Neural crest cell (in vitro differentiated cells): Measurements from ENCODE around the gene SDK1. TPM values are rescaled to one million over a fixed set of nuclear protein-coding genes. Genes with fewer than 3 reads are reported as not detected.

Experiments
- DNase-seq: peaks from one replicate; pipeline ENCODE4 v3.0.0; 2021; ENCODE audit warnings: low read depth, mixed read lengths, low spot score
- H3K27ac Mint-ChIP-seq: one replicate; pipeline ENCODE4 v1.8.0; 2021; ENCODE audit warnings: mild to moderate bottlenecking, mixed read lengths; ENCODE audit not compliant: unreplicated experiment
- H3K27me3 Mint-ChIP-seq: 2 replicates; pipeline ENCODE4 v1.8.0; 2021; ENCODE audit warnings: low read depth, mild to moderate bottlenecking, mixed read lengths
- H3K36me3 Mint-ChIP-seq: 2 replicates; pipeline ENCODE4 v1.8.0; 2021; ENCODE audit warnings: low read depth, mild to moderate bottlenecking, mixed read lengths
- H3K4me1 Mint-ChIP-seq: 2 replicates; pipeline ENCODE4 v1.8.0; 2021; ENCODE audit warnings: mixed read lengths
- H3K4me3 Mint-ChIP-seq: one replicate; pipeline ENCODE4 v1.8.0; 2021; ENCODE audit warnings: mild to moderate bottlenecking, mixed read lengths
- H3K9me3 Mint-ChIP-seq: 2 replicates; pipeline ENCODE4 v1.8.0; 2021; ENCODE audit warnings: mixed read lengths
- CTCF ChIP-seq: fragments of 200-600 bp; sonication (generic); conservative IDR thresholded peaks from 2 replicates; pipeline ENCODE4 v1.5.0; 2021; ENCODE audit warnings: antibody characterized with exemption, mild to moderate bottlenecking
- total RNA-seq: library from RNA; stranded (reverse); gene quantifications from 2 replicates; pipeline ENCODE4 v1.2.1, GENCODE V29; 2021

Gene SDK1
- total RNA-seq, 1 donor from 2014 or later = 11.6 TPM

- Mint-ChIP-seq H3K27me3 (no peaks in the 10 kb centered on the region), H3K4me3 (no peak overlapping the region), H3K4me1 (no peaks in the 10 kb centered on the region), H3K9me3 (no peaks in the 10 kb centered on the region), H3K27ac (no peak overlapping the region), H3K36me3 (peaks cover 3% of the 10 kb centered on the region)
- no peak for TF ChIP-seq CTCF
- DNase-seq = no peak
Measured at GRCh38 chr7:4066206-4066605, 765.2 kb downstream of the SDK1 start.

GRCh38 chr7:4066626-4067475 lies 765.8 kb downstream of the SDK1 start:
- no peak for DNase-seq
- H3K4me3 Mint-ChIP-seq = no peak overlapping the region

GRCh38 chr7:4067476-4067760 lies 766.4 kb downstream of the SDK1 start:
- Mint-ChIP-seq H3K9me3 (no peaks in the 10 kb centered on the region), H3K36me3 (peaks cover 3% of the 10 kb centered on the region), H3K27ac (peak overlapping the region; percentile 19), H3K4me1 (no peaks in the 10 kb centered on the region), H3K27me3 (no peaks in the 10 kb centered on the region), H3K4me3 (no peak overlapping the region)
- no peak for DNase-seq
- no peak for TF ChIP-seq CTCF

More at GRCh38 chr7:4066626-4067475, 765.8 kb downstream of the SDK1 start:
- H3K9me3 Mint-ChIP-seq = no peaks in the 10 kb centered on the region
- no peaks in the 10 kb centered on the region for H3K4me1 Mint-ChIP-seq
- H3K36me3 Mint-ChIP-seq = peaks cover 3% of the 10 kb centered on the region
- peak overlapping the region; percentile 19 for H3K27ac Mint-ChIP-seq
- H3K27me3 Mint-ChIP-seq = no peaks in the 10 kb centered on the region
- no peak for TF ChIP-seq CTCF

GRCh38 chr7:4067874-4068273 lies 766.8 kb downstream of the SDK1 start:
- Mint-ChIP-seq H3K9me3 (no peaks in the 10 kb centered on the region), H3K4me1 (no peaks in the 10 kb centered on the region), H3K36me3 (peaks cover 3% of the 10 kb centered on the region), H3K27ac (no peak overlapping the region), H3K27me3 (no peaks in the 10 kb centered on the region), H3K4me3 (no peak overlapping the region)
- DNase-seq = no peak
- no peak for TF ChIP-seq CTCF

GRCh38 chr7:4068286-4068685 lies 767.2 kb downstream of the SDK1 start:
- Mint-ChIP-seq H3K36me3 (peaks cover 3% of the 10 kb centered on the region), H3K27ac (no peak overlapping the region), H3K9me3 (no peaks in the 10 kb centered on the region), H3K27me3 (no peaks in the 10 kb centered on the region), H3K4me3 (no peak overlapping the region), H3K4me1 (no peaks in the 10 kb centered on the region)
- no peak for TF ChIP-seq CTCF
- no peak for DNase-seq
